AG04449 (cell line): ENCODE results near the gene TYRP1.

ENCODE experiments used
- CTCF ChIA-PET: fragments of 350-600 bp; formaldehyde crosslinking; extraction: SDS; loops from one replicate; lab custom pipeline; 2021; ENCODE audit warnings: antibody characterized with exemption; lab: Yijun Ruan, JAX
- POLR2A ChIA-PET: fragments of 400-600, 350-600 bp; formaldehyde crosslinking; extraction: SDS; loops from one replicate; lab custom pipeline; 2020; ENCODE audit warnings: antibody characterized with exemption, inconsistent platforms; lab: Yijun Ruan, JAX
- DNase-seq: peaks from one replicate; pipeline ENCODE4 v3.0.0-alpha.2; 2010; ENCODE audit warnings: low read depth, low spot score
- H3K4me3 ChIP-seq: 2 replicates; pipeline ENCODE4 v1.5.1; 2011; ENCODE audit warnings: low read depth, mild to moderate bottlenecking, control low read depth, low read length
- TF ChIP-seq, protein P1 (sequence below): IDR thresholded peaks from one replicate; pipeline ENCODE4 v1.5.1; 2011; ENCODE audit warnings: mild to moderate bottlenecking, moderate library complexity, low read length, control low read depth, inconsistent platforms; ENCODE audit not compliant: insufficient read depth; ENCODE audit errors: missing control alignments

TYRP1 gene

DNA sequence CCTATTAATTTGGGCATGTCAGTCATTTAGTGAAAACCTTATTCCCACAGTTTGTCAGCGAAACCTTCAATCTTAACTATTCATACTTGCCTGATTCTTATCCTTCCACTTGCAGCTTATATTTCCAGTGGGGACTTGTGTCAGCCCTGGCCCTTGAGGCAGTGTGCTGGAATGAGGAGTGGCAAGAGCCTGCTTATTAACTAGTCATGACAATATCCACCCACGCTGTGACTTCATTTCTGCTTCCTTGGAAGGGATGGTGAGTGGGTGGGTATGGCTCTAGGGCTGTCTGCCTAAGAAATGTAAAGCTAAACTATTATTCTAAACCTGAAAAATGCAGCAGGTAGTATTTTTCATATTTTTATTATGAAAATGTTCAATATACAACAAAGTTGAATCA lies 47.7 kb downstream of the TYRP1 start:
- POLR2A ChIA-PET = interaction anchor here (0.9 kb wide), 1 partner anchor 13 kb away, joined by 4 read pairs; no protein-coding TSS in a partner anchor
- no peak overlapping the region for H3K4me3 ChIP-seq
- TF ChIP-seq, protein P1, sequence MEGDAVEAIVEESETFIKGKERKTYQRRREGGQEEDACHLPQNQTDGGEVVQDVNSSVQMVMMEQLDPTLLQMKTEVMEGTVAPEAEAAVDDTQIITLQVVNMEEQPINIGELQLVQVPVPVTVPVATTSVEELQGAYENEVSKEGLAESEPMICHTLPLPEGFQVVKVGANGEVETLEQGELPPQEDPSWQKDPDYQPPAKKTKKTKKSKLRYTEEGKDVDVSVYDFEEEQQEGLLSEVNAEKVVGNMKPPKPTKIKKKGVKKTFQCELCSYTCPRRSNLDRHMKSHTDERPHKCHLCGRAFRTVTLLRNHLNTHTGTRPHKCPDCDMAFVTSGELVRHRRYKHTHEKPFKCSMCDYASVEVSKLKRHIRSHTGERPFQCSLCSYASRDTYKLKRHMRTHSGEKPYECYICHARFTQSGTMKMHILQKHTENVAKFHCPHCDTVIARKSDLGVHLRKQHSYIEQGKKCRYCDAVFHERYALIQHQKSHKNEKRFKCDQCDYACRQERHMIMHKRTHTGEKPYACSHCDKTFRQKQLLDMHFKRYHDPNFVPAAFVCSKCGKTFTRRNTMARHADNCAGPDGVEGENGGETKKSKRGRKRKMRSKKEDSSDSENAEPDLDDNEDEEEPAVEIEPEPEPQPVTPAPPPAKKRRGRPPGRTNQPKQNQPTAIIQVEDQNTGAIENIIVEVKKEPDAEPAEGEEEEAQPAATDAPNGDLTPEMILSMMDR = no peak
- no peak for DNase-seq
- CTCF ChIA-PET = interaction anchor here (1.0 to 2.0 kb wide), 3 partner anchors 17 to 144 kb away, joined by 4 to 9 read pairs (median 7); no protein-coding TSS in a partner anchor

DNA sequence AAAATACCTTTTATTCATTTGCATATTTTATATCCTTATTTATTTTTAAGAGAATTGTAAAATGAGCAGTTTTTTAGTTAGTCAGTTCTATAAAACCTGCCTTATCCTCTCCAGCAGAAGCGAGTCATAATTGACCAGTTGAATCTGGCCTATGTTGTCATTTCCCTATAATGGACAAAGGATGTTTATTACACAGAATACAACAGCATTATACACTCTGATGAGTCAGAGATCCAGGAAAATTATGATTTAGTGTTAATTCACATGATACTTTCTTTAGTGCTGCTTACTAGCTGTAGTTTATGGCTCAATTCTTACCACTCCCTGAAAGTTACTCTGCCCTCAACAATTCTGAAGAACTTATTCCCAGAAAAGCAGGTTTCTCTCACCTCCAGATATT lies 54.8 kb downstream of the TYRP1 start:
- TF ChIP-seq, protein P1 = no peak
- ChIA-PET POLR2A (no interaction called here), CTCF (no interaction called here)
- no peak for DNase-seq
- H3K4me3 ChIP-seq = no peak overlapping the region

GRCh38 chr9:12748954-12749353 lies 55.8 kb downstream of the TYRP1 start:
- DNase-seq = no peak
- ChIA-PET POLR2A (no interaction called here), CTCF (no interaction called here)
- no peak overlapping the region for H3K4me3 ChIP-seq
- TF ChIP-seq, protein P1 = no peak

GRCh38 chr9:12753931-12754330 lies 60.7 kb downstream of the TYRP1 start:
- TF ChIP-seq, protein P1 = no peak
- H3K4me3 ChIP-seq = no peak overlapping the region
- DNase-seq = no peak
- CTCF ChIA-PET = interaction anchor here (1.4 kb wide), 2 partner anchors 21 to 86 kb away, joined by 3 to 4 read pairs; partner anchors contain the start of gene LURAP1L
- POLR2A ChIA-PET = interaction anchor here (0.6 to 0.7 kb wide), 2 partner anchors 13 to 294 kb away, joined by 3 to 4 read pairs; no protein-coding TSS in a partner anchor

- POLR2A ChIA-PET = no interaction called here
- TF ChIP-seq, protein P1 = no peak
- H3K4me3 ChIP-seq = no peak overlapping the region
- CTCF ChIA-PET = no interaction called here
- DNase-seq = no peak
Observed at GRCh38 chr9:12759761-12760160, 66.6 kb downstream of the TYRP1 start.
